A673 (cell line): Measurements from ENCODE around the gene CYP24A1.

Experiments used
- CTCF ChIP-seq: fragments of 300-800, 200-600 bp; sonication (generic); conservative IDR thresholded peaks from 2 replicates; pipeline ENCODE4 v1.5.1; 2017; ENCODE audit warnings: low read depth, mild to moderate bottlenecking, antibody characterized with exemption, low read length, moderate library complexity, mixed read lengths
- EZH2 ChIP-seq: fragments of 200-600 bp; sonication (generic); IDR thresholded peaks from 2 replicates; pipeline ENCODE4 v1.6.1; 2017; ENCODE audit warnings: borderline replicate concordance, low read depth, mild to moderate bottlenecking, mixed read lengths, antibody characterized with exemption, low read length; ENCODE audit not compliant: poor library complexity, severe bottlenecking

GRCh38 chr20:54199283-54199682 is 25.5 kb upstream of the CYP24A1 start:
- no peak for TF ChIP-seq EZH2
- TF ChIP-seq CTCF: no peak
